Activated CD4-positive, alpha-beta T cell treated with anti-CD3 and anti-CD28 coated beads for 36 hours (primary cell): ENCODE results near the gene DIMT1. TPM values are rescaled to one million over a fixed set of nuclear protein-coding genes. Genes with fewer than 3 reads are reported as not detected.

Source experiments
- ATAC-seq: fragments of 200-7000 bp; cut with Tn5 transposase; one replicate; pipeline ENCODE4 v1.10.0; 2021; ENCODE audit warnings: mild to moderate bottlenecking, moderate library complexity
- CTCF ChIA-PET: fragments of 350-600 bp; sonication (Branson Sonifier 250); formaldehyde crosslinking; loops from one replicate; lab custom pipeline; 2021; ENCODE audit warnings: antibody characterized with exemption; lab: Charles Lee
- POLR2A ChIA-PET: fragments of 350-600 bp; sonication (Branson Sonifier 250); formaldehyde crosslinking; loops from one replicate; lab custom pipeline; 2021; ENCODE audit warnings: antibody characterized with exemption, inconsistent platforms; lab: Charles Lee
- DNase-seq: peaks from one replicate; pipeline ENCODE4 v3.0.0-alpha.2; 2020
- H3K27ac Mint-ChIP-seq: one replicate; pipeline ENCODE4 v1.8.0; 2021; ENCODE audit warnings: mixed read lengths
- H3K27me3 Mint-ChIP-seq: one replicate; pipeline ENCODE4 v1.8.0; 2021; ENCODE audit warnings: mixed read lengths
- H3K36me3 Mint-ChIP-seq: one replicate; pipeline ENCODE4 v1.8.0; 2021; ENCODE audit warnings: low read depth, mixed read lengths
- H3K4me1 Mint-ChIP-seq: one replicate; pipeline ENCODE4 v1.8.0; 2021; ENCODE audit warnings: mixed read lengths
- H3K4me3 Mint-ChIP-seq: one replicate; pipeline ENCODE4 v1.8.0; 2021; ENCODE audit warnings: mild to moderate bottlenecking, moderate library complexity, mixed read lengths
- H3K9me3 Mint-ChIP-seq: one replicate; pipeline ENCODE4 v1.8.0; 2021; ENCODE audit warnings: low read depth, mixed read lengths
- intact Hi-C, 2 experiments: fragments of 100-400 bp; cut with DNase I in 1 of 2; cut with micrococcal nuclease in 1 of 2; formaldehyde crosslinking; loops; one replicate each; pipeline versions ENCODE4 v1.14.2 to v1.15.1; 2022 to 2024; cut with DNase I, micrococcal nuclease
- total RNA-seq, 2 experiments: library from RNA; stranded (reverse); gene quantifications; one replicate each; pipeline ENCODE4 v1.2.3, GENCODE V29; 2021

DIMT1 gene
- total RNA-seq, 2 experiments from 2014 or later = 38.9 to 52.2 TPM

DNA sequence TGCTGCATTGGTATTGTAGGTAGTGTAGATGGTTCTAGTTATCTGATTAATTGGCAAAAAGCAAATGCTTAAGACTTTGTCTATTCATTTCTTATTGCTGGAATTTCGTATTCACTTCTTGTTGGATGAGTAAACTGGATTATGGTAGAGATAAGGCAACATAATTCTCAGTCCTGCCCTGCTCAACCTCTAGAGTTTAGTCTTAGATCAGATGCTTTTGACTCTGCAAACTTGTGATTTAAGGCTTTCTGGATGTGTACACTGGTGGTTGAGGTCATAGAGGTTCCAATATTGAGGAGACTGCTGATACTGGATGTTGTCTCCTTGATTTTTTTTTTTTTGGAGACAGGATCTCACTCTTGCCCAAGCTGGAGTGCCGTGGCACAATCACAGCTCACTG, 62.7 kb downstream of the DIMT1 start:
- H3K4me3 Mint-ChIP-seq = no peak overlapping the region
- peak overlapping the region; percentile 84 for H3K27ac Mint-ChIP-seq
- H3K4me1 Mint-ChIP-seq = peaks cover 52% of the 10 kb centered on the region
- POLR2A ChIA-PET = interaction anchor here (1.0 kb wide), 1 partner anchor 35 kb away, joined by 4 read pairs; the partner anchor contains the start of gene KIF2A
- intact Hi-C loops = loop anchor here (2.0 to 5.0 kb wide), 3 partner anchors 26 to 114 kb away; partner anchors contain the start of gene KIF2A (in 2 of the 2)
- DNase-seq = no peak
- H3K36me3 Mint-ChIP-seq = peaks cover 27% of the 10 kb centered on the region
- H3K9me3 Mint-ChIP-seq = no peaks in the 10 kb centered on the region
- H3K27me3 Mint-ChIP-seq = no peaks in the 10 kb centered on the region
- ATAC-seq = peak; percentile 60
- CTCF ChIA-PET = interaction anchor here (0.6 to 1.2 kb wide), 6 partner anchors 9 to 960 kb away, joined by 3 to 4 read pairs (median 3); no protein-coding TSS in a partner anchor

- peaks cover 27% of the 10 kb centered on the region for H3K36me3 Mint-ChIP-seq
- H3K27me3 Mint-ChIP-seq = no peaks in the 10 kb centered on the region
- ATAC-seq (no peak), DNase-seq (no peak)
- ChIA-PET POLR2A (no interaction called here), CTCF (interaction anchor here (0.6 to 1.2 kb wide), 6 partner anchors 8 to 959 kb away, joined by 3 to 4 read pairs (median 3); no protein-coding TSS in a partner anchor)
- H3K4me3 Mint-ChIP-seq = no peak overlapping the region
- H3K27ac Mint-ChIP-seq = no peak overlapping the region
- intact Hi-C loops = loop anchor here (2.0 to 5.0 kb wide), 3 partner anchors 26 to 113 kb away; partner anchors contain the start of gene KIF2A (in 2 of the 2)
- H3K4me1 Mint-ChIP-seq = peaks cover 54% of the 10 kb centered on the region
- no peaks in the 10 kb centered on the region for H3K9me3 Mint-ChIP-seq
Measured at GRCh38 chr5:62340392-62340791, 63.3 kb downstream of the DIMT1 start.

Other genes starting within 250 kb of the DIMT1 start
- gene KIF2A, start 97.7 kb downstream of the DIMT1 start, total RNA-seq = 100 to 1,000 TPM; 224 to 306 TPM
- gene IPO11, start 8.9 kb upstream of the DIMT1 start, total RNA-seq = 10 to 100 TPM; 57.2 to 69.9 TPM
- gene LRRC70, start 174.9 kb upstream of the DIMT1 start, total RNA-seq = under 1 TPM; 0.58 to 0.64 TPM